ENCODE results near the gene BARX2.

Gene BARX2

GRCh38 chr11:129408865-129409444 lies 33.3 kb downstream of the BARX2 start:
- no peak overlapping the region for H3K9ac ChIP-seq (ENCODE audit: low read length)
- no peaks in the 10 kb centered on the region for H4K20me1 ChIP-seq (ENCODE audit: low read depth, low read length)
- H3K4me3 ChIP-seq (ENCODE audit: insufficient read depth, low read length, poor library complexity, severe bottlenecking): no peak overlapping the region
- H3K27ac ChIP-seq (ENCODE audit: low read depth, low read length): no peak overlapping the region
- no peaks in the 10 kb centered on the region for H3K27me3 ChIP-seq (ENCODE audit: low read length)
- H3K9me2 ChIP-seq (replicated peaks; ENCODE audit: insufficient read depth, low read length): no peaks in the 10 kb centered on the region
- H2AFZ ChIP-seq (ENCODE audit: low read depth, low read length, severe bottlenecking): no peak overlapping the region
- no peaks in the 10 kb centered on the region for H3K9me3 ChIP-seq (ENCODE audit: insufficient read depth, low read length)
- no peaks in the 10 kb centered on the region for H3K36me3 ChIP-seq (ENCODE audit: low read length)
- H3K79me2 ChIP-seq (ENCODE audit: insufficient read depth, low read length): no peaks in the 10 kb centered on the region
- TF ChIP-seq EZH2phosphoT487 (conservative IDR thresholded peaks at IDR 0.05; ENCODE audit: low read length): no peak
- TF ChIP-seq, protein P1, sequence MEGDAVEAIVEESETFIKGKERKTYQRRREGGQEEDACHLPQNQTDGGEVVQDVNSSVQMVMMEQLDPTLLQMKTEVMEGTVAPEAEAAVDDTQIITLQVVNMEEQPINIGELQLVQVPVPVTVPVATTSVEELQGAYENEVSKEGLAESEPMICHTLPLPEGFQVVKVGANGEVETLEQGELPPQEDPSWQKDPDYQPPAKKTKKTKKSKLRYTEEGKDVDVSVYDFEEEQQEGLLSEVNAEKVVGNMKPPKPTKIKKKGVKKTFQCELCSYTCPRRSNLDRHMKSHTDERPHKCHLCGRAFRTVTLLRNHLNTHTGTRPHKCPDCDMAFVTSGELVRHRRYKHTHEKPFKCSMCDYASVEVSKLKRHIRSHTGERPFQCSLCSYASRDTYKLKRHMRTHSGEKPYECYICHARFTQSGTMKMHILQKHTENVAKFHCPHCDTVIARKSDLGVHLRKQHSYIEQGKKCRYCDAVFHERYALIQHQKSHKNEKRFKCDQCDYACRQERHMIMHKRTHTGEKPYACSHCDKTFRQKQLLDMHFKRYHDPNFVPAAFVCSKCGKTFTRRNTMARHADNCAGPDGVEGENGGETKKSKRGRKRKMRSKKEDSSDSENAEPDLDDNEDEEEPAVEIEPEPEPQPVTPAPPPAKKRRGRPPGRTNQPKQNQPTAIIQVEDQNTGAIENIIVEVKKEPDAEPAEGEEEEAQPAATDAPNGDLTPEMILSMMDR (IDR thresholded peaks at IDR 0.05; ENCODE audit: insufficient read depth, low read length, poor library complexity, severe bottlenecking): no peak
- H3F3A ChIP-seq (ENCODE audit: insufficient read depth): no peaks in the 10 kb centered on the region
- H3K4me2 ChIP-seq (ENCODE audit: low read depth, low read length, poor library complexity, severe bottlenecking): no peak overlapping the region

DNA sequence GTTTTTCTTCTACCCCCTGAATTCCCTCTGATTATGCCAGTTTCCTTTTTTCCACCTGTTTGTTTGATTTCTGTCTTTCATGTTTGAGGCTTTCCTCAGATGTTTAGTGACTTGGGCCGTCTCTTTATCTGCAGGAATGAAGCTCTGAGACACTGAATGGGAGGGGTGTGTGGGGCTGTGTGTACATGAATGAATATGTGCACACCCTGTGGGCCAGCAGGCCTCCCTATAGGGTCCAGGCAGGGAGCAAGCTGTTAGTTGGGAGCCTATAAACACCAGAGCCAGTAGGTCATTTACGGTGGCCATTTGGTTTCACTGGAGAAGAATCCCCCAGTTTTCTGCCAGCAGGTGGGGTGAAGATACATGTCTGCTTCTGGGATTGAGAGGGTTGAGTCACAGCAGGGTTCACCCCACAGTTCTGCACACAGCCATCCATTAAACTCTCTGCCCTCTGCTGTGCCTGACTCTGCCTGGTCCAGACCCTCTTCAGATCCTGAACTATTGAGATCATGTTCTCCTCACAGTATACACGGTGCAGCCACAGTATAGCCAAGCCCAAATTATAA lies 34.8 kb downstream of the BARX2 start:
- no peaks in the 10 kb centered on the region for H3K9me2 ChIP-seq (replicated peaks; ENCODE audit: insufficient read depth, low read length)
- H3K36me3 ChIP-seq (ENCODE audit: low read length): no peaks in the 10 kb centered on the region
- TF ChIP-seq EZH2phosphoT487 (conservative IDR thresholded peaks at IDR 0.05; ENCODE audit: low read length): no peak
- TF ChIP-seq, protein P1 (IDR thresholded peaks at IDR 0.05; ENCODE audit: insufficient read depth, low read length, poor library complexity, severe bottlenecking): no peak
- H3K9me3 ChIP-seq (ENCODE audit: insufficient read depth, low read length): no peaks in the 10 kb centered on the region
- no peak overlapping the region for H3K27ac ChIP-seq (ENCODE audit: low read depth, low read length)
- H2AFZ ChIP-seq (ENCODE audit: low read depth, low read length, severe bottlenecking): no peak overlapping the region
- H3K9ac ChIP-seq (ENCODE audit: low read length): no peak overlapping the region
- H3K79me2 ChIP-seq (ENCODE audit: insufficient read depth, low read length): no peaks in the 10 kb centered on the region
- H3K4me3 ChIP-seq (ENCODE audit: insufficient read depth, low read length, poor library complexity, severe bottlenecking): no peak overlapping the region
- no peaks in the 10 kb centered on the region for H4K20me1 ChIP-seq (ENCODE audit: low read depth, low read length)
- H3K27me3 ChIP-seq (ENCODE audit: low read length): no peaks in the 10 kb centered on the region
- H3K4me2 ChIP-seq (ENCODE audit: low read depth, low read length, poor library complexity, severe bottlenecking): no peak overlapping the region
- H3F3A ChIP-seq (ENCODE audit: insufficient read depth): no peaks in the 10 kb centered on the region

DNA sequence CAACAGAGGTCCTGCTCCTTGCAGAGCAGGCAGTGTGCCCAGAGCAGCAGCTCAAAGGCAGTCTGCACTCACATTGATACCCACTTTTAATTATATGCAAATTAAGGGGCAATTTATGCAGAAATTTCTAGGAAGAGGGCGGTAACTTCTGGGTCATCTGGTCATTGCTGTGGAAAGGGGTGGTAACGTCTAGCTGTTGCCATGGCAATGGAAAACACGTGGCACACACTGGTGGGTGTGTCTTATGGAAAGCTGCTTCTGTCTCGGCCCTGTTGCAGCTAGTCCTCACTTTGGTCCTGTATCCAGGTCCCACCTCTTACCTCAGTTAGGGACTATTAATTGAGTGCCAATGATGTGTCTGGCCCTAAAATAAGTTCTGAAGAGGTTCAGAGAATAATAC lies 36.8 kb downstream of the BARX2 start:
- H3K4me2 ChIP-seq (ENCODE audit: low read depth, low read length, poor library complexity, severe bottlenecking): no peak overlapping the region
- no peak overlapping the region for H3K27ac ChIP-seq (ENCODE audit: low read depth, low read length)
- H3K79me2 ChIP-seq (ENCODE audit: insufficient read depth, low read length): no peaks in the 10 kb centered on the region
- no peaks in the 10 kb centered on the region for H3K27me3 ChIP-seq (ENCODE audit: low read length)
- no peak overlapping the region for H3K4me3 ChIP-seq (ENCODE audit: insufficient read depth, low read length, poor library complexity, severe bottlenecking)
- H3K9me2 ChIP-seq (replicated peaks; ENCODE audit: insufficient read depth, low read length): no peaks in the 10 kb centered on the region
- no peaks in the 10 kb centered on the region for H3K36me3 ChIP-seq (ENCODE audit: low read length)
- H3K9ac ChIP-seq (ENCODE audit: low read length): no peak overlapping the region
- no peaks in the 10 kb centered on the region for H3K9me3 ChIP-seq (ENCODE audit: insufficient read depth, low read length)
- H2AFZ ChIP-seq (ENCODE audit: low read depth, low read length, severe bottlenecking): no peak overlapping the region
- no peaks in the 10 kb centered on the region for H4K20me1 ChIP-seq (ENCODE audit: low read depth, low read length)
- no peaks in the 10 kb centered on the region for H3F3A ChIP-seq (ENCODE audit: insufficient read depth)
- no peak for TF ChIP-seq EZH2phosphoT487 (conservative IDR thresholded peaks at IDR 0.05; ENCODE audit: low read length)
- TF ChIP-seq, protein P1 (IDR thresholded peaks at IDR 0.05; ENCODE audit: insufficient read depth, low read length, poor library complexity, severe bottlenecking): no peak

Measured in SU-DHL-6 (cell line).